NCI-H226 (cell line): ENCODE measurements around the gene WDR76.
"Not testable (repeated sequence)": the region's sequence is repeated elsewhere in the genome, so short reads cannot be mapped to it uniquely, and the experiment has no call there.

Source experiments
- DNase-seq: peaks from one replicate; pipeline ENCODE4 v3.0.0-alpha.2; 2015

WDR76 gene

GRCh38 chr15:43826508-43827341 lies at the start of gene WDR76:
WDR76 (plus strand) TSS chr15:43827002; CDS start chr15:43827033, 31 bp downstream.
- peak; percentile 61 for DNase-seq

GRCh38 chr15:43777267-43777914 lies 49.4 kb upstream of the WDR76 start:
- DNase-seq = peak; percentile 46

GRCh38 chr15:43779016-43779415 lies 47.8 kb upstream of the WDR76 start:
- no peak for DNase-seq

GRCh38 chr15:43789409-43789808 lies 37.4 kb upstream of the WDR76 start:
- DNase-seq = no peak

GRCh38 chr15:43791993-43792760 lies 34.6 kb upstream of the WDR76 start, which contains the start of gene SERF2:
SERF2 (plus strand) TSS chr15:43792320; CDS start chr15:43792377, 57 bp downstream.
- peak; percentile 86 for DNase-seq

GRCh38 chr15:43792761-43793476 lies 33.9 kb upstream of the WDR76 start:
- DNase-seq = no peak

GRCh38 chr15:43793647-43794046 lies 33.2 kb upstream of the WDR76 start:
- DNase-seq = no peak

- no peak for DNase-seq
These were observed 32.3 kb upstream of the WDR76 start for GRCh38 chr15:43794269-43795037.

GRCh38 chr15:43795197-43795596 lies 31.6 kb upstream of the WDR76 start:
- no peak for DNase-seq

GRCh38 chr15:43795997-43796396 lies 30.8 kb upstream of the WDR76 start:
- DNase-seq = no peak

GRCh38 chr15:43796566-43796965 lies 30.2 kb upstream of the WDR76 start:
- no peak for DNase-seq

GRCh38 chr15:43799209-43799944 lies 27.4 kb upstream of the WDR76 start:
- DNase-seq = no peak

GRCh38 chr15:43799945-43800285 lies 26.9 kb upstream of the WDR76 start, which contains the start of gene SERINC4:
SERINC4 (minus strand) TSS chr15:43800220; CDS start chr15:43799986, 234 bp downstream.
- no peak for DNase-seq

GRCh38 chr15:43800286-43801141 lies 26.3 kb upstream of the WDR76 start, which contains the start of gene HYPK:
HYPK (plus strand) TSS chr15:43800599; CDS start chr15:43800623, 24 bp downstream.
- DNase-seq = peak; percentile 56

GRCh38 chr15:43802676-43803075 lies 24.1 kb upstream of the WDR76 start:
- DNase-seq = not testable (repeated sequence)

GRCh38 chr15:43808435-43808950 lies 18.3 kb upstream of the WDR76 start:
- DNase-seq = no peak

- DNase-seq = no peak
These were observed 17.7 kb upstream of the WDR76 start for GRCh38 chr15:43808960-43809678.

- not testable (repeated sequence) for DNase-seq
These were observed 11.7 kb upstream of the WDR76 start for GRCh38 chr15:43815064-43815463.

- DNase-seq = no peak
These were observed 5.3 kb upstream of the WDR76 start for GRCh38 chr15:43821505-43821904.
